Left lung (tissue), 10 donors: Measurements from ENCODE around the gene EEF1G. TPM values are rescaled to one million over a fixed set of nuclear protein-coding genes. Genes with fewer than 3 reads are reported as not detected.

ENCODE experiments used
- ATAC-seq: fragments of 200-7000 bp; cut with Tn5 transposase; one replicate; pipeline ENCODE4 v1.9.1; 2020; ENCODE audit warnings: moderate library complexity
- DNase-seq, 4 donors: peaks; one replicate each; pipeline ENCODE4 v3.0.0-alpha.2; 2013 to 2020
- H3K27ac ChIP-seq, 2 donors: fragments of 200-600 bp; sonication (generic) in 1 of 2; one replicate each; pipeline versions ENCODE4 v1.5.0 to v1.8.0; 2020 to 2021
- H3K27me3 ChIP-seq, 2 donors: fragments of 200-600 bp; sonication (generic) in 1 of 2; one replicate each; pipeline versions ENCODE4 v1.5.0 to v1.8.0; 2020 to 2021
- H3K36me3 ChIP-seq, 2 donors: fragments of 200-600 bp; sonication (generic) in 1 of 2; one replicate each; pipeline versions ENCODE4 v1.5.0 to v1.8.0; 2020 to 2021
- H3K4me1 ChIP-seq, 2 donors: fragments of 200-600 bp; one replicate each; pipeline ENCODE4 v1.8.0; 2021
- H3K4me3 ChIP-seq, 2 donors: fragments of 200-600 bp; sonication (generic) in 1 of 2; one replicate each; pipeline versions ENCODE4 v1.5.0 to v1.8.0; 2020 to 2021; ENCODE audit warnings: mild to moderate bottlenecking in 1 of 2
- H3K9me3 ChIP-seq, 2 donors: fragments of 200-600 bp; sonication (generic) in 1 of 2; one replicate each; pipeline versions ENCODE4 v1.5.0 to v1.8.0; 2020 to 2021
- CTCF ChIP-seq, 2 donors: fragments of 200-600 bp; sonication (generic) in 1 of 2; IDR thresholded peaks; one replicate each; pipeline versions ENCODE4 v1.5.0 to v1.8.0; 2021; ENCODE audit warnings: antibody characterized with exemption in 2 of 2
- intact Hi-C, 2 donors: fragments of 100-400 bp; cut with DNase I; formaldehyde crosslinking; loops; one replicate each; pipeline versions ENCODE4 v1.11.2 to v1.14.2; 2022
- polyA plus RNA-seq, 6 donors: library from polyadenylated mRNA; unstranded; fragments of 120-200 nt; gene quantifications; one replicate each; pipeline ENCODE4 v1.2.1, GENCODE V29; 2013; ENCODE audit not compliant: insufficient read length in 6 of 6
- total RNA-seq, 2 donors: library from RNA; stranded (reverse); fragmentation: NEBNext Ultra II Directional; extraction: Animal tissue kit (Norgen Biotek cat#: 25700); gene quantifications; one replicate each; pipeline ENCODE4 v1.2.1, GENCODE V29; 2021
- donor health status: DM: no; HTN: yes; CAD: no.
- donor health status: DM: no; HTN: no; CAD: no.

Gene EEF1G
- total and polyA plus RNA-seq, 8 donors, result 973 to 2,492 (median 2,240) TPM

DNA sequence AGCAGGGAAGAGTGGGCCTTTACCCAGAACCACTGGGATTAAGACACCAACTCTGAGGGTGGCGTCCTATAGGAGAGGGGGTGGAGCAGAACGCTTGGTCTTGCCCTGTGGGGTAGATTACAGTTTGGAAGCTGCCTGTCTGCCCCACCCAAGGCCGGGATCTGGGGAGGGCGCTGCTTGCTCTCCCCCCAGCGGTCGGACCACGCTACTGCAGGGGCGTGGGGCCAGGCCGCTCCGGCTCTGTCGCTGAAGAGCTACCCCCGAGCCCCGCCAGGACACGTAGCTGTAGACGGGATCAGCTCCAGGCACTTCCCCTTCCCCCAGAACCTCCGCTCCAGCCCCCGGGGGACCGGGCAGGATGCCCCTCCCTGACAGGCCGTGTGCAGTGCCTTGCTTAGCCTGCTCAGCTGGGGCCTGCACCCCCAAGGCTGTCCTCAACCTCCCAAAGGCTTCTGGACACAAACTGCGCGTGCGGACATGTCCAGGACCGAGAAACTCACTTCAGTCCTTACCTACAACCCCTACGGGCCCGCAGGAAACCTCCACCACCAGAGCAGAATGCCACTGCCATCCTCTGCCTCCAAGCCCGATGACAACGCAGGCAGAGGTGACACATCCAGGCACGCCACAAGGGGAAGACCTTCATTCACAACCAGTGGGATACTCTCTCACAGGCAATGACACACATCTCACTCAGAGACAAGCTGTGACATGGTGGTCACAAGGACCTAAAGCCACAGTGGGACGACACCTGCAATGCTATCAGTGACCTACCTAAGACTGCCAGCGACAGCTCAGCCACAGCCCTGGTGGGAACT is 30.7 kb downstream of the EEF1G start:
- TF ChIP-seq CTCF (IDR thresholded peaks at IDR 0.05), result peak; percentile 97 to 99
- peak overlapping the region; percentile 94 to 96 for H3K27ac ChIP-seq
- intact Hi-C loops, result loop anchor here in 1 of 2 donors (5.0 kb wide), 1 partner anchor 121 kb away; no protein-coding TSS in a partner anchor
- H3K36me3 ChIP-seq, result no peaks in the 10 kb centered on the region
- no peaks in the 10 kb centered on the region for H3K9me3 ChIP-seq
- DNase-seq (peak; percentile 77 to 95 (median 84)), ATAC-seq (peak; percentile 54)
- H3K4me1 ChIP-seq, result peaks cover 71 to 81% of the 10 kb centered on the region in 2 donors
- H3K27me3 ChIP-seq, result peaks cover 0 to 43% of the 10 kb centered on the region in 2 donors
- H3K4me3 ChIP-seq, result peak overlapping the region; percentile 83 to 95

DNA sequence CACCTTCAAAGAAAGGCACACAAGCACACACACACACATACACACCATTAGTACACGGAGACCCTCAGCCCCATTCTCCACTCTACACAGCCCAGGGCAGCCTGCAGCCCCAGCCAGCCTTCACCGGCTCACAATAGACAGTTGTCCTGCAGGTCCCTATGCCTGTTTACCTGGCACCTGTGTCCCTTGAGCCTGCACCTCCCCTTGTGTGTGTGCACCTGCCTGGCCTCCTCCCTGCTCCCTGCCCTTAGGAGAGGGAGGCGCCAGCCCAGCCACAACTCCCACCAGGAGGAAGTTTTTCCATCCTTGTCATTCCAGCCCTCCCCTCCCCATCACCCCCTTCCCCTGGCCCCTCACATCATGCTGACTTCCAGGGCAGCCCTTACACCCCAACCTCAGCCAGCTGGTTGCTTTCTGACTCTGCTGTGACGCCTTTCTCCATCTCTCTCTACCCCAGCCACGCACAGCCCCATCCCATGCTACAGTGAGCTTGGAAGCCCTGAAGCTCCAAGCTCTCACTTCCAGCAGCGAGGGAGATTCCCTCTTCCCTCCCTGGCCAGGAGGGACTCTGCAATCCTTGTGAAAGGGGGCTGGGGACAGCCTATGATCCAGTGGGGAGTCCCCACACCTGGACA is 31.5 kb downstream of the EEF1G start:
- H3K27ac ChIP-seq, result peak overlapping the region; percentile 94 to 96
- no peak for ATAC-seq
- no peak for TF ChIP-seq CTCF (IDR thresholded peaks at IDR 0.05)
- peaks cover 66 to 81% of the 10 kb centered on the region in 2 donors for H3K4me1 ChIP-seq
- no peaks in the 10 kb centered on the region for H3K36me3 ChIP-seq
- peaks cover 0 to 36% of the 10 kb centered on the region in 2 donors for H3K27me3 ChIP-seq
- peak overlapping the region; percentile 83 to 95 for H3K4me3 ChIP-seq
- intact Hi-C loops, result loop anchor here in 1 of 2 donors (5.0 kb wide), 1 partner anchor 120 kb away; no protein-coding TSS in a partner anchor
- no peak for DNase-seq
- H3K9me3 ChIP-seq, result no peaks in the 10 kb centered on the region

DNA sequence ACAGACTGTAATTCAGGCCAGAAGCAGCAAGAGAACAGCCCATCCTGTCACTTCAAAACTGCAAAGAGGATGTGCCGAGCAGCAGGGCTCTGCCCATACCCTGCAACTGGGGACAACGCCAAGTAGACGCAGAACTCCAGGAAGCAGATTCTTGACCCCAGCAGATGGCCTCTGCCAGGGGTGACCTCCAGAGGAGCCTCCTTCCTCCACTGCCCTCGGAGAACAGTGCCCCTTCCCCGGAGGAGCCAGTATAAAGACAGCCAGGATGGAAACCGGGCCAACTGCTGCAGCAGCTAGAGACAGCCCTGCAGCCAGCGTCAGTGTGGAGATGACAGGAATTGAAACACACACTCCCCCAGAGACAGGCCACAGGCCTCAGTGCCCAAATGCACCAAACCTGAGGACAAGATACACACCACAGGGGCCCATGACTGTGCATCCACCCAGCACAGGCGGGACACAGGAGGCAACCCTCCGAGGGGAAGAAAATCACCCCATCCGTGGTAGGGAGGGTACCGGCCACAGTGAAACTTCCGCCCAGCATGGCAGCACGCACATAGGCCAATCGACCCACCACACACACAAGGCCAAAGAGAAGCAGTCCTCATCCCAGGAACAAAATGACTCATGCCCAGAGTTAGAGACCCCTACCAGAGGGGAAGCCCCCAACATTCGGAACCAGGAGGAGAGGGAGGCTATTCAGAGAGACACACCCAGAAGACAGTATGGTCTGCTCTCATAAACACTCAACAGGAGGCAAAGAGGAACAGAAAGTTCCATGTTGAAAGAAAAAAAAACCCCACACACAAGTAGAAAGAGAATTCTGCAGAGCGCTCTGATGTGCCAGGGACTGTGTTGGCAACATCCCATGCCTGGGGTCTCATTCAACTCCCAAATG is 32.6 kb downstream of the EEF1G start:
- intact Hi-C loops, result loop anchor here in 1 of 2 donors (5.0 kb wide), 1 partner anchor 119 kb away; no protein-coding TSS in a partner anchor
- DNase-seq (peak in 1 of 4 donors; percentile 46), ATAC-seq (no peak)

DNA sequence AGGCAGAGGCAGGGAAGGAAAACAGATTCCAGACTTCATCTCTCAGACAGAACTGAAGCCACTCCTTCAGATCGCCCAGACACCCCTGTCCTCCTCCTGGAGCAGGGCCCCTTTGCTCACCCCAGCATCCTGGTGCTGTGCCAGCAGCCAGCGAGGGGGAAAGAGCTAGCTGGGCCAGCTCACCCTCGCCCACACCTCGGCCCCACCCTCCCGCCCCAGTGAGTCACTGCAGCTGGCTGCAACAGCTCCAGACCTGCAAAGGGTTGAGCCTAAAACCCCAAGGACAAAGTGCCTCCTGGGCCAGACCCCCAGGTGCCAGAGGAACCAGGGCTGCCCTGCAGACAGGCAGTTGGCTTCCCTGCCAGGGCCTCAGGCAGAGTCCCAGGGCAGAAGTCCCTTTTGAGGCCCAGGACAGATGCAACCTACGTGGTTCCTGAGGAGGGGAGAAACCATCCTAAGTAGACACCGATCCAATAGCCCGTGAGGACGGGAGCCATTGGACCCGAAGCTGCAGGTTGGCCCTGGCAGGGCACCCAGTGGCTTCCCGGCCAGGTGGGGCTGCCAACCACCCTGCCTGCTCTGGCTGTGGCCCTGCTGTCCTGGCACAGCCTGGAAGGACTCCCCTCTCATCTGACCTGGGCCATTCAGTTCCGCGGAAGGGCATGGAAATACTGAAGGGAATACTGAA is 34.3 kb downstream of the EEF1G start:
- no peaks in the 10 kb centered on the region for H3K9me3 ChIP-seq
- H3K27me3 ChIP-seq, result peaks cover 0 to 7% of the 10 kb centered on the region in 2 donors
- peaks cover 2 to 24% of the 10 kb centered on the region in 2 donors for H3K36me3 ChIP-seq
- intact Hi-C loops, result no loop called here
- DNase-seq, result peak in 2 of 4 donors; percentile 54 to 87
- TF ChIP-seq CTCF (IDR thresholded peaks at IDR 0.05), result no peak
- H3K27ac ChIP-seq, result peak overlapping the region; percentile 61 to 96
- no peak overlapping the region for H3K4me3 ChIP-seq
- H3K4me1 ChIP-seq, result peaks cover 65 to 76% of the 10 kb centered on the region in 2 donors
- peak; percentile 35 for ATAC-seq

More for the DNA sequence above, 32.6 kb downstream of the EEF1G start:
- TF ChIP-seq CTCF (IDR thresholded peaks at IDR 0.05), result no peak
- Histone ChIP-seq H3K4me3 (peak overlapping the region in 1 of 2 donors; percentile 95), H3K36me3 (peaks cover 0 to 7% of the 10 kb centered on the region in 2 donors), H3K27me3 (peaks cover 0 to 24% of the 10 kb centered on the region in 2 donors), H3K4me1 (peaks cover 66 to 80% of the 10 kb centered on the region in 2 donors), H3K27ac (peak overlapping the region; percentile 61 to 96), H3K9me3 (no peaks in the 10 kb centered on the region)
